Stimulated activated CD4-positive, alpha-beta T cell treated with anti-CD3 and anti-CD28 coated beads, TNF-alpha, amount 100 ng/mL, for 4 hours (primary cell): ENCODE data around the gene CST5.
"Not testable (repeated sequence)": the region's sequence is repeated elsewhere in the genome, so short reads cannot be mapped to it uniquely, and the experiment has no call there.

Source experiments
- DNase-seq, 3 experiments: peaks; one replicate each; pipeline ENCODE4 v3.0.0-alpha.2; 2020; ENCODE audit warnings: low read depth in 3 of 3

The CST5 gene, protein sequence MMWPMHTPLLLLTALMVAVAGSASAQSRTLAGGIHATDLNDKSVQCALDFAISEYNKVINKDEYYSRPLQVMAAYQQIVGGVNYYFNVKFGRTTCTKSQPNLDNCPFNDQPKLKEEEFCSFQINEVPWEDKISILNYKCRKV

DNA sequence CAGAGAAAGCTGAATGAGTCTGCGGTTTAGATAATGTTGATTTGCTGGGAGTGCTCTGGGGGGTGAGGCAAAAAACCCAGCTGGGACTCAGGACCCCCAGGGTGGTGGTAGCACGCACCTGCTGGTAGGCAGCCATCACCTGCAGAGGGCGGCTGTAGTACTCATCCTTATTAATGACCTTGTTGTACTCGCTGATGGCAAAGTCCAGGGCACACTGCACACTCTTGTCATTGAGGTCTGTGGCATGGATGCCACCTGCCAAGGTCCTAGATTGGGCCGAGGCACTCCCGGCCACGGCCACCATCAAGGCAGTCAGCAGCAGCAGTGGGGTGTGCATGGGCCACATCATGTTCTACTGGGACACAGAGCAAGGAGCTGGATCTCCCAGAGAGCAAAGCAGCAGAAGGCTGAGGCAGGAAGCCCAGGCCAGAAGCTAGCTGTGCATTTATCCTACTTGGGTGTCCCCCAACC is at the start of gene CST5:
CST5 (minus strand) TSS at position 421 of the 471 bp plus-strand sequence; CDS start at position 349, 72 bp downstream.
- no peak for DNase-seq

DNA sequence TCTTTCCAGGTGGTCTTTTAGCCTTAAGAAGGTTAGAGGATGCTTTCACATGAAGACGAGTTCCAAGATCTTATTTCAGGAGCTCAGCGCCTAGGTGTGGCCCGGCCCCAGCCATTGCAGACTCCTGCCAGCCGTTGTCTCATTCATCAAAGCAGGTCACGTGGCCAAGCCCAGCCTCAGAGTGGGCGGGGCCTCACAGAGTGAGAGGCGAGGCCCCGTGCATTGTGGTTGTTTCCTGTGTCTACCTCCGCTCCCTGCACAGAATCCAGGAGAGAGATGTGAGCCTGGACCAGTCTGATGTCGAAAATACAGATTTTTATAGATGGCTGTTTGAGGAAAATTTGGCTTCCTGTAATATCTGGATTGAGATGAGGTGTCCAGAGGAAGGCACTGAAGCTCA is 49.2 kb upstream of the CST5 start:
- no peak for DNase-seq

DNA sequence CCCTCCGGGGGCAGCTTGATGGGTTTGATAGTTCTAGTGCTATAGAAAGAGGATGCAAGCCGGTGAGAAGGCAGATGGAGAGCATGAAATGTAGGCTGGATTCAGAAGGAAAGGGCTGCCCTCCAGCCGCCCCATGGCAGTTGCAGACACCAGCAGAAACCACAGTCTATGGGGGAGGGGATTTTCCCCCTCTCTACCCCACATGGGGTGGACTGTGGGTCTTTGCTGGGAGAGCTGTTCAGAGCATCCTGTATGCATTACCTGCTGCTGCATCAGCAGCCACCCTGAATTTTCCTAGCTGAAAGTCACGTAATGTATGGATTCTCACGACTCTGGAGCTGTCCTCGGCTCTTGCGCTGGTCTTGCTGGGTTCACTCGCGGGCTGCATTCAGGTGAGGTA is 48.8 kb upstream of the CST5 start:
- no peak for DNase-seq

DNA sequence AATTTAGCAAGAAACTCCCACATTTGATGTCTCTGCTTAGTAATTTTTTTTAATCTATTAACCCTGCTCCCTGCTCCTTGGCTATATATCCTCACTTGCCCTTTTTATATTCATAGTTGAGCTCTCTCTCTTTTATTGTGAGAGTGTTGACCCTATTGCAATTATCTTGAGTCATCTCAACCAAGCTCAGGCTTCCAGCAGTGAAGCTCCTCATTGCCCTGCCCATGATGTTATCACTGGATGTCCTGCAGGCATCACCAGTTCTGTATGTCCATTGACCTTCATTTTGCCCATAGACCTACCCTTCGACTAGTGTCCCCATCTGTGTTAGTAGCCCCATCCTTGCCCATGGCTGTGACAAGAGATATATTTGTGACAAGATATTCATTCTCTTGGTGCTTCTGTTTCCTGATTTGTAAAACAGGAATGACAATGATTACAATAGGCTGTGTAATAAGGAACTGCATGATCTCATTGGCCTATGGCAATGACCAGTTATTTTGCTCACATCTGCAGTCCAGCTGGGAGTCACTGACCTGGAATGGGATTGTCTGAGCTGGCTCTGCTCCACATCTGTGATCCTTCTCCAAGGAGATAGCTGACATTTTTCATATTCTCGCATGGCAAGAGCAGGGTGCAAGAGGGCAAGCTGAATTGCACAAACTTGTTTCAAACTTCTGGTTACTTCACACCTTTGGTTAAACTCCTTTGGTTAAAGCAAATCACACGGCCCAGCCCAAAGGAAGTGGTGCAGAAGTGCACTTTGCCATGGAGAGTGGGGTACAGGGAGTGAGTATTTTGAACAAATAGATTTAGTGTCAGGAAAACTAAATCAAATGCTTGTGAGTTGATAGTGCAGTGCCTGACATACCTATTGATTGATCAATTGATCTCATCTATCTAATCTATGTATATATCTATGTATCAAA is 47.7 kb upstream of the CST5 start:
- DNase-seq, result no peak

DNA sequence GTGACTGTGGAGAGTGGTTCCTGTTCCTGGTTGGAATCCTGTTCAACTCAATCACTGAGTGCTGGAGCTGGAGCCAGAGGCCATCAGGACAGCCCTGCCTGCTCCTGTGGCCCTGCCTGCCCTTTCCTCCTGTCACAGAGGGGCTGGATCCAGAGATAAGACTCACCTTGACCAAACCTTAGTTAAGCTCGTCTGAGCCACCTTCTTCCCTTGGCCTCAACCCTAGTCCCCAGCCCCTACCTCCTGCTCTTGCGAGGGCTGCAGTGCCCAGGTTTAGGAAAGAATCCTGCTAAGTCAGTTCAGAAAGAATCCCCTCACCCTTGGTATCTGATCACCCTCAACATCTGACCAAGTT is 47.0 kb upstream of the CST5 start:
- no peak for DNase-seq

DNA sequence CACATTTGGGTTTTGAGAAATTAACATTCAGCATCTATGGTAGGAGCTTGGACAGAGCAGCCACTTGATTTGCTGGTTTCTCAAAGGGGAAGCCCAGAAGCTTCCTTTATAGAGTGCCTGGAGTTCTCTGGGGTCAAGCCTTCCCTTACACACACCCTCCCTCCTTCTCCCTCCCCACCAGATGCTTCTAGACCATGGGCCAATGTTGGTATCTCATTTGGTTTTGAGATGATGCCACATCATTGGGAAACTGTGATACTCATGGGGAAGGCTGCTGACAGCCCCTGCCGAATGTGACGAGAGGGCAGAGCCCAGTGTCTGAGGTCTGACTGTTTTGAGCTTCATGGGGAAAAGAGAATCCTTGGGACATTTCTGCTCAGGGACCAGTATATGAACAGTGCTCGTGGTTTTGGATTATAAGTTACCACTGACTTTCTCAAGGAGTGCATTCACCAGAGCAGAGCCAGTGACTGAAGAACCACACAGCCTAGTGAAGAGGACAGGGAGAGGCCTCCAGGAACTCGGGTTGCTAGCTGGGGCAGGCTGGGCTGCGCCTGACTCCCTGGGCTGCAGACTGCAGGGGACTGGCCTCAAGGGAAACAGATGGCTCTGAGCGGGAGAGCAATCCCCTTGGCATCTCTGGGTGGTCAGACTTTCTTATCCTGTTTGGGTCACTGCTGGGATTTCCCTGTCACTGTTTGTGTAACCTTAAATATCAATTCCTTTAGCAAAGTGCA is 46.4 kb upstream of the CST5 start:
- no peak for DNase-seq

DNA sequence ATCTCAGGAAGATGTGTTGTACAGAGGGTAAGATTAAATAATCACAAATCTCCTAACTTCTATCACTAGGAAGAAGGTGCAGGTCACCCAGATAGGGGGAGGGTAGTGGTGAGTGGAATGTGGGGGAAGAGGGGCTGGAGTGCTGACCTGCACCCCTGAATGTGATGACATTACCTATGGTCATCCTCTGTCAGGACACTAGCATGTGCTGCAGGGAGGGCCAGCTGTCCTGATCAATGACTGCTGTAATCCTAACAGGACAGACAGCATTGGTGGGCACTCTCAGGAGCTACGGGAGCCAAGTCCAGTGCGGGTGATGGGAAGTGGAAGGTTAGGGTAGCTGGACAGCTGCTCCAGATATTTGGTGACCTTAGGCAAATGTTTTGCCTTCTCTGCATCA is 45.2 kb upstream of the CST5 start:
- no peak for DNase-seq

DNA sequence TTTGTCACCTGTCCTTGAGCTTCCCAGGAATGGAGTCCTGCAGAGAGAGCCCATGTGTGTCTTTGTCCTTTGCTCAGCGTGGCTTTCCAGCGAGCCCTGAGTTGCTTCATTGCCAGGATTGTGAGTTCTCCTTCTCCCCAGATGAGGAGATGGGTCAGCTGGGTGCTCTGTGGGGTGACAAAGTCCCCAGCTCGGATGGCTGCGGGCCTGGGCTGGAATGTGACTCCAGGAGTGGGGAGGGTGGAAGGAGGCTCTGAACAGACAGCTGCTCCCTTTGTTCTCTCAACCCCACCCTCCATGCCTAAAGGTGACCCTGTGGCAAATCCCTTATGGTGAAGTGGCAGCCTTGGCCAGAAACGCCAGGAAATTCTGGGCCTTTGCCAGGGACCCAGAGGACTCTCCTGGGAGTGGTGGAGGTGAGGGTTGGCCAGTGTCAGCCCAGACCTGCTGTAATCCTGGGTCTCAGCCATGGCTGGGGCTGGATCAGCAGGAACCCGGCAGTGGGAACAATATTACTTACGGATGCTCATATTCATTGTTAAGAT is 44.4 kb upstream of the CST5 start:
- no peak for DNase-seq

DNA sequence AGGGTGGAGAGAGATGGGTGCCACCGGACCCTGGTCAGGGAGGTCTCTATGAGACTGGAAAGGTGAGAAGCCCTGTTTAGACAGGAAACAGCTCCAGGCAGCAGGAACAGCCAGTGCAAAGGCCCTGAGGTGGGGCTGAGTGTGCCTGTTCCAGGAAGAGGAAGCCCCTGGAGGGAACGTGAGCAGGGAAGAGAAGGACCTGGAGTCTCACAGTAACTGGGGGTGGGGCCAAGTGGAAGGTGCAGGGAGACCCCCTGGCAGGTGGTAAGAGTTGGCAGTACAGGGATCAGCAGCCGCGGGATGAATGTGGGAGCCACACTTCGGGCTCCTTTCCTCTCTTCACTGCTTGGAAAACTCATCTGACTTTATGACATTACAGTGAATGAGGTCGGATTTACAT is 43.8 kb upstream of the CST5 start:
- no peak for DNase-seq

DNA sequence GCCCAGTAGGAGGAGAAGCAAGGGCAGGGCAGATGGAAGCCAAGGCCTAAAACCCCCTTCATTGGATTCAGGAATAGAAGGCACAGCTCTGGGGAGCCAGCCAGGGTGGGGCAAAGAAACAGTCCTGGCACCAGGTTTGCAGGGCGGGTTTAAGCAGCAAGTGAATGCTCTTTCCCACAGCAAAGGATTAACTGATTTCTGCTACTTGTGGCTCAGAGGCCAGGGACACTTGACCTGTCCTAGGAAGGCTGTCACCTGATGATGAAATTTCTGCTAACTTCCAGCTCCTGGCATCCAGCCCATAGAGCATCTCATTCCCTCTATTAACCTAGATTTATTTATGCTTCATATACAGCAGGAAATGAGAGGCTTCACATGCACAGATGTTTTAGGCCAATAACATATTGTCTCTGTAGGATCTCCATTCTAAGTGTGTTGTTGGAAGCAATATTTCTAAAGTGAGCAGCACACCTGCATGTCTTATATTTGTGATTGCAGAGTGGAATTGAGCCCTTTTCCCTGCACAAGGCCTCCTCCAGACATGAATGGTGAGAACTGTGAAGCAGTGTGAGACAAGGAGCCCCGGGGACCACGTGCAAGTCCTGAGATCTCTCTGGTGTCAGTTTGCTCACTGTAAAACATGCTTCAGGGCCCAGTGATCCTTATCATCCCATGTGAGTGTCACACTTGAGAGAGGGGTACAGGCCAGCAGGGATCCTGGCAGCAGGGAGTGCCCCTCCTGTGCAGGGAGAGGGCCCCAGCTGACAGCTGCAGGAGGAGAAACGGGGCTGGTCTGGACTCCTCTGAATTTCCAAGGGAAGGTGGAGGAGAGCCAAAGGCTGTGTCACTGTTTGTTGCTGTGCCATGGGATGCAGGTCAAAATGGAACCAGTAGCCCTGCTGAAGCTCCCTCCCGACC is 41.1 kb upstream of the CST5 start:
- DNase-seq, result no peak

DNA sequence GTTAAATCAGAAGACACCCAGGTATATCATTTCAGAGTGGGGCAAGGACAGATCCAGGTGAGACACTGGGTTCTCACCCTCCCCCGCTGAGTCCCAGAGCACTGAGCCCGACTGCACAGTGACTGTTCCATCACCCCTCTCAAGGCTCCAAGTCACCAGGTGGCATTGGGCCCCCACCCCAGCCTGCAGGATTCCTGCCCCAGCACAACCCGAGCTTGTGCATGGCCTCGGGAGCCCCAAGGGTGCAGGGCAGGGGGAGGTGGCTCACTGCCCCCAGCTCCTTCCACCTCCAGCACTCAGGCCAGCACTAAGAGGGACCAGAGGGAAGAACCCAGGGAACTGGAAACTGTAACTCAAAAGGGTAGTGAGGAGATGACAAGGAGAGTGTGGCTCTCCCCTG is 39.3 kb upstream of the CST5 start:
- DNase-seq, result no peak

DNA sequence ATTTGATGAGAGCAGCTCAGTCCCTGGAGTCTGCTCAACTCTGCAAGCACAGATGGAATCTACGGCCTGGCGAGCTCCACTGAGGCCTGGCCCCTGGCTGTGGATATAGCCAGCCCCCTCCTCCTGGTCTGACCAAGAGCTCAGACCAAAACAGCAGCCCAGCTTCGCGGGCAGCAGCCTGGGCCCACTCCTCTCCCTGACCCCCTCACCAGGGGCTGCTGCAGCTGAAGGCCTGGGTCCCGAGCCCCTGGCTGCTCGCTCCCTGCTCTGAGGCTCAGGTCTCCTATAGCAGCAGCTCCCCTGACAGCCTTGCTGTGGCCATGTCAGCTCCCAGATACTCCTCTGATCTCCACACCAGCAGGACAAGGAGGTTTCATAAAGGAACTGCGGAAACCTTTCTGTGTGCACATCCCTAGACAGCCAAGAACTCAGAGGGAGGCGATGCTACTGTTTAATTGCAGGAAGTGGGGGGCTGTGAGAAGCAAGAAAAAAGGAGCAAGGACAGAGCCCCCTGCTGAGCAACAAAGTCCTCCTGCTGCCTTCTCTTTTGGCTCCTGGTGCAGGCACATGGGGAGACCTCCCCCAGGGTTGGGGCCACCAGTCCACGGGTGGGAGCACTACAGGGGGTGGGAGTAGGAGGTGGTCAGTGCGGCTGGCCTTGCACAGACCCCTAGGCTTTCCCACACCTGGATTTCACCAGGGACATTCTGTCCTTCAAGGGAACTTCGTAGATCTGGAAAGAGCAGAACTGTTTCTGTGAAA is 38.7 kb upstream of the CST5 start:
- no peak for DNase-seq

DNA sequence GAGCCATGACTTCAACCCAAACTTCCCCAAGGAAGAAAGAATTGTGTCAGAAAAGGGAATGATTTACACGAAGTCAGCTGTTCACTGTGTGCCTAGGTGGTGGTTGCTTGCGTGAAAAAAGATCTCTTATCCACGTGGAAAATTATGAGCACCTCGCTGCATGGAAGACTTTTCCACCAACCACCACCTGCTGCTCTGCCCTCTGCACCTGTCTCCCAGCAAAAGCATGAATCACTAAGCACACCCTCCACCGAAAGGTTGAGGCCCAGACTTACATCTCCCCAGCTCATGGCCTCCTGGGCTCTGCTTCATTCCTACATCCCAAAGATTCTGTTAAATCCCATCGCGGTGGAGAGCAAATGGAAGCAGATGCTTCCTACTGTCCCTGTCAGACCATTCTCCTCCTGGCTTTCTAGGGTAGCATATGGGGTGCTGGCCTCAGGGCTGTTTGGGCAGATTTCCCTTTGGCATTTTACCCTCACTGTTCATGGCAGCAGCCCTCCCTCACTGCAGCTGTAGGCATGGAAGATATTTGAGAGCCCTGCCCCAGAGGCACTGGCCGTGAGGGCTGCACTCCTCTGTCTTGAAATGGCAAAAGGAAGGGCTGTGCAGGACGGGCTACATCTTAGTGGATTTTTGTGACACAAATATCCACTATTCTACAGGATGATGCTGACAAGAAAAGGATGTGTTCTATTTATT is 37.6 kb upstream of the CST5 start:
- DNase-seq, result no peak

DNA sequence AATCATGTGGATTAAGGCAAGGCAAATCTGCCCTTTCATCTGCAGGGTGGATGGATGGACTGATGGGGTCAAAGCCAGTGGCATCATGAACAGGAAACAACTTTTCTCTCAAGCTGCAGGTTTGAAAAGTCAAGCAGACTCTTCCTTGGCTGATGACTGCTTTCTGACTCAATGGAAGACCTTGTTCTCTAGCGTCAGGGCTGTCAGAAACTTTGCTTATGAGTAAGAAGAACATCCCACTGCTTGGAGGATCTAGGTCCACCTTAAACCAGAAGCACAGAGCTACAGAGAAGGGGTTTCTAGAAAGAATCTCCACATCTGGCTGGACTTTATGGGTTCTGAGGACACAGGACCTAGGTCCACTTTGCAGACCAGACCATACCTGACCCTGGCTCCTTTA is 36.3 kb upstream of the CST5 start:
- DNase-seq, result no peak

DNA sequence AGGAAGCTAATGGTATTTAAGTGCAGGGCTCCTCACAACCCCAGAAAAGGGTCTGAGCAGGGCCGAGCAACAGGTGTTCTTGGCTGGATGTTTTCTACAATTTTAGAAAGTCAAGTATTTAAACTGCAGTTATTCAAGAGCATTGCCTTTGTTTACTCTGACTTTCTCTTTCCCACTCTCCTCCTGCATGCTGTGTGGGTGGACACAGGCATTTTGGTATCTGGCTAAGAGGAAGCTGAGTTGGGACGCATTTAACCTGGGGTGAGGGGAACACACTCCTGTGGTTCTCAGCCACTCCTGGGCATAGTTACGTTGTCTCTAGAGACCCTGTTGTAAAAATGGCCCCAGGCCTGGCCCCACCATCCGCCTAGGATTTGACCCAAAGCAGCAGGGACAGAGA is 34.9 kb upstream of the CST5 start:
- not testable (repeated sequence) for DNase-seq

DNA sequence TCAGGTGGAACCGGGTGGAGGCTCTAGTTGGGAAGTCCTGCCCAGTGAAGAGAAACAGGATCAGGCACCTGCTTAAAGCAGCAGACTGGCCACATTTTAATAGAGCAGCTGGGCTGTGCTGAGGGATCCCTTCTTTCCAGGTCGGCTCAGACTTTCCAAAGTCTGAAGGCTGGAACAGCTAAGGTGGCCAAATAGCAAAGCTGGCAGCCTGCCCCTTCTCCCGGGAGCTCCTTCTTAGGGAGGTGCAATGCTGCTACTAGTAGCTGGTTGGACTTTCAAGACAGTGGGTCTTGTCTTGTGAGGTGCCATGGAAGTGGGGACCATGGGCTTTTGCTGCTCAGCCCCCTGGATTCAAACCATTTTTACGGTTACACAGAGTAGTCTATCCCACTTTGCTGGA is 30.7 kb upstream of the CST5 start:
- no peak for DNase-seq

DNA sequence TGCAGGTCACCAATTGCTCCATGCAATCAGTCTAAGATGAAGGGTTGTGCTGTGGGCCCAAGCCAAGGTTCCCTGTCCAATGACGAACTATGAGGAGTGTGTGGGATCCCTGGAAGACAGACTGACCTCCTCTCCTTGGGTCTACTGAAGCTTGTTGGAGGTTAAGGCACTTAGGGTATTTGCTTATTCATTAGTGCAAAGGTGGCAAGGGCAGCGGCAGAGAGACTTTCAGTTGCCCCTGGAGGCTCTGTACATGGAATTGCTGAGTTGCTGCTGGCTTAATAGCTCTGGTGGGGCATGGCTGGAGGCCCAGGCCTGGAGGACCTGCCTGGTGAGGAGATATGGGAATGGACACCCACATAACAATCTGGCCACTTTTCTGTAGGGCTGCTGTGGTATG is 29.8 kb upstream of the CST5 start:
- DNase-seq, result no peak

DNA sequence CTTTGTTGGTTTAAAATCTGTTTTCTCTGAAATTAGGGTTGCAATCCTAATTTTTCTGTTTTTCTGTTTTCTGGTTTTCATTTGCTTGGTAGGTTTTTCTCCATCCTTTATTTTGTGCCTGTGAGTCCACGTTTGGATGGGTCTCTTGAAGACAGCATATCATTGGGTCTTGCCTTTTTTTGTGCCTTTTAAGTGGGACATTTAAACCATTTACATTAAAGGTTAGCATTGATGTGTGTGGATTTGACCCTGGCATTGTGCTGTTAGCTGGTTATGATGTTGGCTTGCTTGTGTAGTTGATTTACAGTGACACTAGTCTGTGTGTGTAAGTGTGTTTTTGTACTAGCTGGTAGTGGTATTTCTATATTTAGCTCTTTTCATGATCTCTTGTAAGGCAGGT is 28.0 kb upstream of the CST5 start:
- no peak for DNase-seq

DNA sequence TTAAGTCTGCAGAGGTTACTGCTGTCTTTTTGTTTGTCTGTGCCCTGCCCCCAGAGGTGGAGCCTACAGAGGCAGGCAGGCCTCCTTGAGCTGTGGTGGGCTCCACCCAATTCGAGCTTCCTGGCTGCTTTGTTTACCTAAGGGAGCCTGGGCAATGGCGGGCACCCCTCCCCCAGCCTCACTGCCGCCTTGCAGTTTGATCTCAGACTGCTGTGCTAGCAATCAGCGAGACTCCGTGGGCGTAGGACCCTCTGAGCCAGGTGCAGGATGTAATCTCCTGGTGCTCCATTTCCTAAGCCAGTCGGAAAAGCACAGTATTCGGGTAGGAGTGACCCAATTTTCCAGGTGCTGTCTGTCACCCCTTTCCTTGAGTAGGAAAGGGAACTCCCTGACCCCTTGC is 22.8 kb upstream of the CST5 start:
- DNase-seq, result not testable (repeated sequence)

DNA sequence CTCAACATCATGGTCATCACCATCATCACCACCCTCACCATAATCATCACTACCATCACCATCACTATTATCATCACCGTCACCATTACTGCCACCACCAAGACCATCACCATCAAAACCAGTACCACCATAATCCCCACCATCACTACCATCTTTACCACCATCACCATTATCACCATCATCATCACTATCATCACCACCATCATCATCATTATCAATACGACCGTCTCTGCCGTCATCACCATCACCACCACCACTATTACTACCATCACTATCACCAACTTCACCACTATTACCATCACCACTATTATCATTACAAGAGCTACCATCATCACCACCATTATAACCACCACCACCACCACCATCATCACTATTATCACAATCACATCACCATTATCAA is 11.3 kb upstream of the CST5 start:
- not testable (repeated sequence) for DNase-seq
